Natural killer cell (primary cell): ENCODE results near the gene FEM1B. TPM values are rescaled to one million over a fixed set of nuclear protein-coding genes. Genes with fewer than 3 reads are reported as not detected.

Experiments
- ATAC-seq, 3 donors: fragments of 150-1000 bp in 2 of 3; fragments of 200-7000 bp in 1 of 3; cut with Tn5 transposase; 1 replicate in 1 of 3; 2 replicates in 2 of 3; pipeline ENCODE4 v1.10.0; 2021; ENCODE audit warnings: mild to moderate bottlenecking in 2 of 3, moderate library complexity in 2 of 3
- DNase-seq, 2 donors: peaks; one replicate each; pipeline versions ENCODE4 v3.0.0 to v3.0.0-alpha.2; 2013 to 2021; ENCODE audit warnings: mixed read lengths in 1 of 2
- H3K27ac ChIP-seq: one replicate; pipeline ENCODE4 v1.5.1; 2013; ENCODE audit warnings: mild to moderate bottlenecking, low read length
- H3K27me3 ChIP-seq: one replicate; pipeline ENCODE4 v1.6.1; 2013; ENCODE audit warnings: low read length; ENCODE audit not compliant: control insufficient read depth, insufficient read depth
- H3K36me3 ChIP-seq: one replicate; pipeline ENCODE4 v1.6.1; 2013; ENCODE audit warnings: low read length; ENCODE audit not compliant: control insufficient read depth, insufficient read depth
- H3K4me1 ChIP-seq: one replicate; pipeline ENCODE4 v1.6.1; 2013; ENCODE audit warnings: low read length; ENCODE audit not compliant: control insufficient read depth, insufficient read depth
- H3K4me3 ChIP-seq: one replicate; pipeline ENCODE4 v1.5.1; 2013; ENCODE audit warnings: low read length
- H3K9me3 ChIP-seq: one replicate; pipeline ENCODE4 v1.6.1; 2013; ENCODE audit warnings: low read length; ENCODE audit not compliant: control insufficient read depth, insufficient read depth
- H3K27ac Mint-ChIP-seq, 2 donors: one replicate each; pipeline ENCODE4 v1.8.0; 2022; ENCODE audit warnings: mild to moderate bottlenecking in 2 of 2, mixed read lengths in 2 of 2, moderate library complexity in 1 of 2
- H3K27me3 Mint-ChIP-seq, 2 donors: one replicate each; pipeline ENCODE4 v1.8.0; 2022; ENCODE audit warnings: low read depth in 2 of 2, mixed read lengths in 2 of 2
- H3K36me3 Mint-ChIP-seq: one replicate; pipeline ENCODE4 v1.8.0; 2022; ENCODE audit warnings: mixed read lengths
- H3K4me1 Mint-ChIP-seq, 2 donors: one replicate each; pipeline ENCODE4 v1.8.0; 2022; ENCODE audit warnings: mixed read lengths in 2 of 2
- H3K4me3 Mint-ChIP-seq: one replicate; pipeline ENCODE4 v1.8.0; 2022; ENCODE audit warnings: mild to moderate bottlenecking, moderate library complexity, mixed read lengths
- H3K9me3 Mint-ChIP-seq, 2 donors: one replicate each; pipeline ENCODE4 v1.8.0; 2022; ENCODE audit warnings: mixed read lengths in 2 of 2
- CTCF ChIP-seq: fragments of 200-600 bp; IDR thresholded peaks from one replicate; pipeline ENCODE4 v1.8.0; 2022; ENCODE audit warnings: antibody characterized with exemption
- WGBS: methylation state at CpG from one replicate; pipeline ENCODE4 v1.1.7; 2013; ENCODE audit warnings: missing lambda C conversion rate; ENCODE audit not compliant: insufficient coverage; 5-methylcytosine and 5-hydroxymethylcytosine counted together
- intact Hi-C: fragments of 100-400 bp; cut with micrococcal nuclease; formaldehyde crosslinking; loops from one replicate; pipeline ENCODE4 v1.14.2; 2022
- total RNA-seq, 4 donors: library from RNA; stranded (reverse); fragments of 120-200 nt in 1 of 4; gene quantifications; one replicate each; pipeline versions ENCODE4 v1.2.3 to v1.2.4, GENCODE V29; 2013 to 2022

The FEM1B gene
- total RNA-seq, 3 donors from 2014 or later (not counting 1 experiment from before 2014, with no cell fraction given), result 57.4 to 73.5 (median 67.9) TPM

GRCh38 chr15:68340726-68341671 lies 63.5 kb downstream of the FEM1B start:
- Histone ChIP-seq H3K4me1 (no peaks in the 10 kb centered on the region), H3K4me3 (no peak overlapping the region), H3K27ac (no peak overlapping the region), H3K36me3 (no peaks in the 10 kb centered on the region), H3K27me3 (no peaks in the 10 kb centered on the region), H3K9me3 (no peaks in the 10 kb centered on the region)
- Mint-ChIP-seq H3K4me3 (no peak overlapping the region), H3K27ac (no peak overlapping the region), H3K36me3 (no peaks in the 10 kb centered on the region), H3K9me3 (no peaks in the 10 kb centered on the region), H3K27me3 (no peaks in the 10 kb centered on the region), H3K4me1 (no peaks in the 10 kb centered on the region)
- DNase-seq, result no peak
- 87% methylated on average over 15 of the region's 15 CpGs for WGBS
- intact Hi-C loops, result no loop called here
- TF ChIP-seq CTCF, result no peak
- no peak for ATAC-seq

GRCh38 chr15:68341760-68342725 lies 64.5 kb downstream of the FEM1B start:
- Mint-ChIP-seq H3K27me3 (no peaks in the 10 kb centered on the region), H3K9me3 (no peaks in the 10 kb centered on the region), H3K36me3 (no peaks in the 10 kb centered on the region), H3K4me1 (no peaks in the 10 kb centered on the region), H3K27ac (no peak overlapping the region), H3K4me3 (no peak overlapping the region)
- no peak for DNase-seq
- Histone ChIP-seq H3K4me1 (no peaks in the 10 kb centered on the region), H3K27me3 (no peaks in the 10 kb centered on the region), H3K27ac (no peak overlapping the region), H3K36me3 (no peaks in the 10 kb centered on the region), H3K9me3 (no peaks in the 10 kb centered on the region), H3K4me3 (no peak overlapping the region)
- TF ChIP-seq CTCF, result no peak
- WGBS, result 56% methylated on average over 14 of the region's 17 CpGs
- intact Hi-C loops, result no loop called here
- no peak for ATAC-seq

- H3K4me1 ChIP-seq, result no peaks in the 10 kb centered on the region
- no peak for DNase-seq
- no peaks in the 10 kb centered on the region for H3K9me3 ChIP-seq
- no peaks in the 10 kb centered on the region for H3K36me3 ChIP-seq
- H3K27ac ChIP-seq, result no peak overlapping the region
- H3K4me3 ChIP-seq, result no peak overlapping the region
- Mint-ChIP-seq H3K9me3 (no peaks in the 10 kb centered on the region), H3K36me3 (no peaks in the 10 kb centered on the region), H3K27me3 (no peaks in the 10 kb centered on the region), H3K27ac (no peak overlapping the region), H3K4me3 (no peak overlapping the region), H3K4me1 (no peaks in the 10 kb centered on the region)
- 93% methylated on average over 14 of the region's 14 CpGs for WGBS
- no peaks in the 10 kb centered on the region for H3K27me3 ChIP-seq
- ATAC-seq, result no peak
- intact Hi-C loops, result no loop called here
- no peak for TF ChIP-seq CTCF
Observed at GRCh38 chr15:68343579-68344225, 66.2 kb downstream of the FEM1B start.
